Rectal smooth muscle tissue (tissue), 1 donor: Measurements from ENCODE around the gene MMAB.

Experiments
- H3K27ac ChIP-seq: one replicate; pipeline ENCODE4 v1.7.0; 2013; ENCODE audit warnings: low read depth, low read length, inconsistent platforms
- H3K27me3 ChIP-seq: one replicate; pipeline ENCODE4 v1.7.0; 2013; ENCODE audit warnings: low read length; ENCODE audit not compliant: control insufficient read depth, insufficient read depth
- H3K36me3 ChIP-seq: one replicate; pipeline ENCODE4 v1.7.0; 2013; ENCODE audit warnings: low read length; ENCODE audit not compliant: control insufficient read depth, insufficient read depth
- H3K4me1 ChIP-seq: one replicate; pipeline ENCODE4 v1.7.0; 2013; ENCODE audit warnings: low read length; ENCODE audit not compliant: control insufficient read depth, insufficient read depth
- H3K4me3 ChIP-seq: one replicate; pipeline ENCODE4 v1.7.0; 2013; ENCODE audit warnings: low read length
- H3K9ac ChIP-seq: one replicate; pipeline ENCODE4 v1.7.0; 2013; ENCODE audit warnings: low read length

MMAB gene

GRCh38 chr12:109561711-109562030, 11.6 kb downstream of the MMAB start:
- H3K4me1 ChIP-seq: no peaks in the 10 kb centered on the region
- peaks cover 16% of the 10 kb centered on the region for H3K36me3 ChIP-seq
- no peak overlapping the region for H3K4me3 ChIP-seq
- no peak overlapping the region for H3K9ac ChIP-seq
- no peaks in the 10 kb centered on the region for H3K27me3 ChIP-seq
- no peak overlapping the region for H3K27ac ChIP-seq

GRCh38 chr12:109560867-109561710, 12.2 kb downstream of the MMAB start:
- Histone ChIP-seq H3K4me1 (no peaks in the 10 kb centered on the region), H3K27ac (no peak overlapping the region), H3K36me3 (peaks cover 15% of the 10 kb centered on the region), H3K4me3 (no peak overlapping the region), H3K27me3 (no peaks in the 10 kb centered on the region), H3K9ac (no peak overlapping the region)

GRCh38 chr12:109559601-109560000, 13.7 kb downstream of the MMAB start:
- no peak overlapping the region for H3K4me3 ChIP-seq
- H3K27ac ChIP-seq: no peak overlapping the region
- H3K36me3 ChIP-seq: peaks cover 12% of the 10 kb centered on the region
- no peaks in the 10 kb centered on the region for H3K27me3 ChIP-seq
- H3K4me1 ChIP-seq: no peaks in the 10 kb centered on the region
- H3K9ac ChIP-seq: no peak overlapping the region

GRCh38 chr12:109559200-109559505, 14.2 kb downstream of the MMAB start:
- H3K27ac ChIP-seq: no peak overlapping the region
- peaks cover 12% of the 10 kb centered on the region for H3K36me3 ChIP-seq
- H3K4me1 ChIP-seq: no peaks in the 10 kb centered on the region
- no peak overlapping the region for H3K4me3 ChIP-seq
- H3K9ac ChIP-seq: no peak overlapping the region
- no peaks in the 10 kb centered on the region for H3K27me3 ChIP-seq

- Histone ChIP-seq H3K9ac (no peak overlapping the region), H3K36me3 (peaks cover 11% of the 10 kb centered on the region), H3K27ac (no peak overlapping the region)
These were observed 14.7 kb downstream of the MMAB start for GRCh38 chr12:109558374-109559199.

GRCh38 chr12:109557805-109558204, 15.5 kb downstream of the MMAB start:
- no peaks in the 10 kb centered on the region for H3K27me3 ChIP-seq
- H3K27ac ChIP-seq: no peak overlapping the region
- peaks cover 6% of the 10 kb centered on the region for H3K36me3 ChIP-seq
- no peak overlapping the region for H3K4me3 ChIP-seq
- no peaks in the 10 kb centered on the region for H3K4me1 ChIP-seq
- no peak overlapping the region for H3K9ac ChIP-seq

More at GRCh38 chr12:109558374-109559199, 14.7 kb downstream of the MMAB start:
- Histone ChIP-seq H3K27me3 (no peaks in the 10 kb centered on the region), H3K4me3 (no peak overlapping the region), H3K4me1 (no peaks in the 10 kb centered on the region)

GRCh38 chr12:109557200-109557599, 16.1 kb downstream of the MMAB start:
- H3K36me3 ChIP-seq: peaks cover 6% of the 10 kb centered on the region
- H3K9ac ChIP-seq: no peak overlapping the region
- H3K27ac ChIP-seq: no peak overlapping the region
- H3K4me1 ChIP-seq: no peaks in the 10 kb centered on the region
- no peak overlapping the region for H3K4me3 ChIP-seq
- H3K27me3 ChIP-seq: no peaks in the 10 kb centered on the region

GRCh38 chr12:109555431-109556315, 17.6 kb downstream of the MMAB start:
- no peak overlapping the region for H3K27ac ChIP-seq
- H3K4me3 ChIP-seq: no peak overlapping the region
- H3K27me3 ChIP-seq: peaks cover 4% of the 10 kb centered on the region
- H3K4me1 ChIP-seq: no peaks in the 10 kb centered on the region
- H3K36me3 ChIP-seq: peaks cover 4% of the 10 kb centered on the region
- no peak overlapping the region for H3K9ac ChIP-seq

GRCh38 chr12:109554761-109555160, 18.5 kb downstream of the MMAB start:
- Histone ChIP-seq H3K36me3 (peaks cover 2% of the 10 kb centered on the region), H3K4me1 (no peaks in the 10 kb centered on the region)

GRCh38 chr12:109553906-109554500, 19.3 kb downstream of the MMAB start:
- Histone ChIP-seq H3K9ac (no peak overlapping the region), H3K4me3 (no peak overlapping the region), H3K27me3 (peaks cover 13% of the 10 kb centered on the region), H3K36me3 (peaks cover 2% of the 10 kb centered on the region), H3K4me1 (no peaks in the 10 kb centered on the region), H3K27ac (no peak overlapping the region)

More at GRCh38 chr12:109554761-109555160, 18.5 kb downstream of the MMAB start:
- peaks cover 10% of the 10 kb centered on the region for H3K27me3 ChIP-seq
- no peak overlapping the region for H3K9ac ChIP-seq
- no peak overlapping the region for H3K27ac ChIP-seq
- H3K4me3 ChIP-seq: no peak overlapping the region

- no peak overlapping the region for H3K9ac ChIP-seq
- H3K27ac ChIP-seq: no peak overlapping the region
- H3K27me3 ChIP-seq: peaks cover 13% of the 10 kb centered on the region
- no peaks in the 10 kb centered on the region for H3K4me1 ChIP-seq
- H3K4me3 ChIP-seq: no peak overlapping the region
- H3K36me3 ChIP-seq: peaks cover 2% of the 10 kb centered on the region
These were observed 19.8 kb downstream of the MMAB start for GRCh38 chr12:109553483-109553882.

- peaks cover 13% of the 10 kb centered on the region for H3K27me3 ChIP-seq
These were observed 20.3 kb downstream of the MMAB start for GRCh38 chr12:109552971-109553370.

More at GRCh38 chr12:109552971-109553370, 20.3 kb downstream of the MMAB start:
- no peak overlapping the region for H3K9ac ChIP-seq
- H3K4me1 ChIP-seq: no peaks in the 10 kb centered on the region
- no peaks in the 10 kb centered on the region for H3K36me3 ChIP-seq
- H3K4me3 ChIP-seq: no peak overlapping the region
- H3K27ac ChIP-seq: no peak overlapping the region
